ENCODE results near the gene DCDC2.

DNA sequence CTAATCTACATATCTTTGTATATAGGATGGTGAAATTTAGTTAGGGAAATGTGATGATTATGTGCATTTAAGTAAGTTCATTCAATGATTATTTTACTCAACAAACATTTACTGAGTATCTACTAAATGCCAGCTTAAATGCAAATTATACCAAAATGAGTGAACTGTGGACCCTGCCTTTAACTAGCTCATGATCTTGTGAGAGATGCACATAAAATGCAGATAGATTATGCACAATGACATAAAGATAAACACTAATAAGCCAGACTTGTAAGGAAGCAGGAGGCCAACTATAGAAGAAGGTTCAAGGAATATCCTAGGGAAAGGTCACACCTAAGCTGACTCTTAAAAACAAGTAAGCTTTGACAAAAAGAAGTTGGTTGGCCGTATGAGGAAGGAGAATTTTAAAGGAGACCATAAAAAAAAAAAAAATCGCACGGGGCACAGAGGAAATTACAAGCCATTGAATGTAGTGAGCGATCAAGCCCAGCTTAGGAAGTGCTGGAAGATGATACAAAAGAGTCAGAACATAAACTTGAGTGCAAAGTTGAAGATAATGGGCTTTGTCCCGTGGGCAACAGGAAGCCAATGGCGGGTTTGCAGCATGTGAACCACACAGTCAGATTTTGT is 123.9 kb downstream of the DCDC2 start:
- no peak for TF ChIP-seq CTCF (IDR thresholded peaks at IDR 0.05)
- no peak for TF ChIP-seq POLR2A (IDR thresholded peaks at IDR 0.05)

Data from transverse colon (tissue), 3 donors.